GM19455 (cell line): Measurements from ENCODE around the gene MCM7.

Experiments used
- ATAC-seq: cut with Tn5 transposase; IDR thresholded peaks from one replicate; pipeline ENCODE4 v1.9.1; 2021; ENCODE audit not compliant: unreplicated experiment

Gene MCM7

GRCh38 chr7:100124301-100125230, 23.4 kb upstream of the MCM7 start:
- ATAC-seq: no peak

- ATAC-seq: no peak
Measured at GRCh38 chr7:100122568-100122967, 21.4 kb upstream of the MCM7 start.

- no peak for ATAC-seq
Measured at GRCh38 chr7:100122067-100122466, 20.9 kb upstream of the MCM7 start.

GRCh38 chr7:100120733-100121036, 19.5 kb upstream of the MCM7 start:
- no peak for ATAC-seq

GRCh38 chr7:100119970-100120732, 19.0 kb upstream of the MCM7 start:
- ATAC-seq: peak; percentile 41

GRCh38 chr7:100119072-100119969, 18.1 kb upstream of the MCM7 start, which contains the start of the genes CNPY4 and TAF6:
Gene CNPY4, plus strand, starts transcription at chr7:100119634. Its CDS starts 111 bp downstream, at chr7:100119745.
Gene TAF6, minus strand, starts transcription at chr7:100119358. Its CDS starts 5,149 bp downstream, at chr7:100114209.
- peak; percentile 64 for ATAC-seq

GRCh38 chr7:100118388-100119071, 17.3 kb upstream of the MCM7 start:
- ATAC-seq: no peak

GRCh38 chr7:100115026-100115425, 13.8 kb upstream of the MCM7 start:
- no peak for ATAC-seq

GRCh38 chr7:100111914-100112313, 10.7 kb upstream of the MCM7 start:
- no peak for ATAC-seq

GRCh38 chr7:100111156-100111555, 10.0 kb upstream of the MCM7 start:
- ATAC-seq: no peak

- ATAC-seq: no peak
Measured at GRCh38 chr7:100109521-100110163, 8.4 kb upstream of the MCM7 start.

GRCh38 chr7:100107890-100108289, 6.7 kb upstream of the MCM7 start:
- ATAC-seq: no peak

GRCh38 chr7:100107125-100107737, 6.0 kb upstream of the MCM7 start:
- ATAC-seq: no peak

GRCh38 chr7:100106633-100107032, 5.4 kb upstream of the MCM7 start:
- no peak for ATAC-seq

- no peak for ATAC-seq
Measured at GRCh38 chr7:100105534-100105933, 4.3 kb upstream of the MCM7 start.

- no peak for ATAC-seq
Measured at GRCh38 chr7:100102950-100103840, 2.0 kb upstream of the MCM7 start.

- ATAC-seq: peak; percentile 61
Measured at GRCh38 chr7:100100420-100101015, 679 bp downstream of the MCM7 start.

GRCh38 chr7:100099452-100099851, 1.7 kb downstream of the MCM7 start:
- ATAC-seq: no peak
